Choroid plexus epithelial cell (primary cell): ENCODE data around the gene PON2.

ENCODE experiments used
- DNase-seq: peaks from one replicate; pipeline ENCODE4 v3.0.0-alpha.2; 2010; ENCODE audit warnings: low read depth
- H3K4me3 ChIP-seq: 2 replicates; pipeline ENCODE4 v1.5.1; 2011; ENCODE audit warnings: low read depth, mild to moderate bottlenecking, control low read depth, low read length, moderate library complexity
- TF ChIP-seq, protein P1 (sequence below): conservative IDR thresholded peaks from 2 replicates; pipeline ENCODE4 v1.5.1; 2011; ENCODE audit warnings: low read depth, mild to moderate bottlenecking, control low read depth, inconsistent platforms, low read length, moderate library complexity

Gene PON2

DNA sequence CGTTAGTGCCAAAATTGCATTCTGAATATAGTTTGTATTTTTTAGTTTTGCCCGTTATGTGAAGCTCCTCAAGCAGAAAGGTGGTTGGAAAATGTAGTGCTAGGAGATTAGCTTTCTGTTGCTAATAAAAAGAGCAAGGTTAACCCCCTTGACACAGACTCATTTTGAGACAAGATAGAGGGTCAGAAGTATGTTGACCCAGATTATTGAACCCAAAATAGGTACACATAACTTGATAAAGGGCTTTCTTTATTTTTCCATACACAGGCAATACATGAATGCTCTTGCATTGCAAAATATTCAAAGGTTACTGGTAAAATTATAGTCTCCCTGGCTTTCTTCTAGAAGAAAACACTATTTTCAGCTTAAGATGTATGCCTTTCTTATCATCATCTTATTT, 10.0 kb upstream of the PON2 start:
- no peak overlapping the region for H3K4me3 ChIP-seq
- TF ChIP-seq, protein P1, sequence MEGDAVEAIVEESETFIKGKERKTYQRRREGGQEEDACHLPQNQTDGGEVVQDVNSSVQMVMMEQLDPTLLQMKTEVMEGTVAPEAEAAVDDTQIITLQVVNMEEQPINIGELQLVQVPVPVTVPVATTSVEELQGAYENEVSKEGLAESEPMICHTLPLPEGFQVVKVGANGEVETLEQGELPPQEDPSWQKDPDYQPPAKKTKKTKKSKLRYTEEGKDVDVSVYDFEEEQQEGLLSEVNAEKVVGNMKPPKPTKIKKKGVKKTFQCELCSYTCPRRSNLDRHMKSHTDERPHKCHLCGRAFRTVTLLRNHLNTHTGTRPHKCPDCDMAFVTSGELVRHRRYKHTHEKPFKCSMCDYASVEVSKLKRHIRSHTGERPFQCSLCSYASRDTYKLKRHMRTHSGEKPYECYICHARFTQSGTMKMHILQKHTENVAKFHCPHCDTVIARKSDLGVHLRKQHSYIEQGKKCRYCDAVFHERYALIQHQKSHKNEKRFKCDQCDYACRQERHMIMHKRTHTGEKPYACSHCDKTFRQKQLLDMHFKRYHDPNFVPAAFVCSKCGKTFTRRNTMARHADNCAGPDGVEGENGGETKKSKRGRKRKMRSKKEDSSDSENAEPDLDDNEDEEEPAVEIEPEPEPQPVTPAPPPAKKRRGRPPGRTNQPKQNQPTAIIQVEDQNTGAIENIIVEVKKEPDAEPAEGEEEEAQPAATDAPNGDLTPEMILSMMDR: no peak
- DNase-seq: no peak

DNA sequence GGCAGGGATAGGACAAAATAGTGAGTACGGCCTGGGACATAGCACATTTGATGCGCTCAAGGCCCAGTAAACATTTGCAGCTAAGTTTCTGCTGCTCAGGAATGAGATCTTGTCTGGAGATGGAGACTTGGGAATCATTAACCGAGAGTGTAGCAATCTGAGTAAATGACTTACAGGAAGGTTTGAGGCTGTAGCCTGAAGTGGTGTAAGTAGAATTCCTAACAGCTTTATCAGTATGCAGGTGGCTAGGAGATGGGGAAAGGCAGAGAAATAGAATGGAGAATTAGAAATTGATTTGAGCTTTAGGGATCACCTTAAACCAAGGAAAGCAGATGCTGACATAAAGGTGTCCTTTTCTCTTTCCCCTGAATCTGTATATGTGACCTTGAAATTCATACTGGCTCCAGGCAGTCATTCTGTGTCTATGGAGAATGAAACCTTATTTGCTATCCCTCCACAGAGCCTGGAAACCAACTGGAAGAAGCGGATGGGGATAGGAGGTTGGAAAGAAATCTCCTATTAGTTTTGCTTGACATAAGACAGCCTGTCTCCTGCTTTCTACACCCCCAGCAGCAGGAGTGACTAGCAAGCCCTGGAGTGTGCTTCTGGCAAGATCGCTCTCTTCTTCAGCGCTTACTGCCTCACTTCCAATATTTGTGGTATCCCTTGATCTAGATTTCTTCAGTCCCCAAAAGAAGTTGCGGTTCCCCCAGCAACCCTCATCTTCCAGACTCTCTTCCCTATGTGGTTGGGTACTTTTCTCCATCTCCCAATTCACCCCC, 6.4 kb upstream of the PON2 start:
- TF ChIP-seq, protein P1: no peak
- DNase-seq: no peak
- no peak overlapping the region for H3K4me3 ChIP-seq

GRCh38 chr7:95440394-95441038, 5.7 kb upstream of the PON2 start:
- DNase-seq: no peak
- TF ChIP-seq, protein P1: no peak
- no peak overlapping the region for H3K4me3 ChIP-seq

DNA sequence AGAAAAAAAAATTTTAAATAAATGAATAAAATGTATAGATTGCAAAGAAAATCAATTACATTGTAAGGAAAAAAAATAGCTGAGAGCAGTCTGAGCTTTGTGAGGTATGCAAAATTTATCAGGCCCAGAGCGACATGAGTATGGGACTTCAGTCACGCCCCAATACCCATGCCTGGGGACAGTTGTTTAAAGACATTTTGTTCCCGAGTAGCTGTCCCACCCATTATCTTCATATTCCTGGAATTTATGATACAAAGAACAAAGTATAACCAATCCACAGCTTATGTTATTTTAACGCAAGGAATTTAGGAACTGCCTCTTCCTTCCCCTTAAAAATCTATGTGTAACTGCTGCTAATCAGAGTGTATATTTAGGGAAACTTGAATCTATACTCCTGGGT, 1.6 kb upstream of the PON2 start:
- TF ChIP-seq, protein P1: no peak
- H3K4me3 ChIP-seq: no peak overlapping the region
- no peak for DNase-seq

GRCh38 chr7:95435422-95435780, 573 bp upstream of the PON2 start:
- no peak for DNase-seq
- peak overlapping the region; percentile 79 for H3K4me3 ChIP-seq
- TF ChIP-seq, protein P1: no peak

DNA sequence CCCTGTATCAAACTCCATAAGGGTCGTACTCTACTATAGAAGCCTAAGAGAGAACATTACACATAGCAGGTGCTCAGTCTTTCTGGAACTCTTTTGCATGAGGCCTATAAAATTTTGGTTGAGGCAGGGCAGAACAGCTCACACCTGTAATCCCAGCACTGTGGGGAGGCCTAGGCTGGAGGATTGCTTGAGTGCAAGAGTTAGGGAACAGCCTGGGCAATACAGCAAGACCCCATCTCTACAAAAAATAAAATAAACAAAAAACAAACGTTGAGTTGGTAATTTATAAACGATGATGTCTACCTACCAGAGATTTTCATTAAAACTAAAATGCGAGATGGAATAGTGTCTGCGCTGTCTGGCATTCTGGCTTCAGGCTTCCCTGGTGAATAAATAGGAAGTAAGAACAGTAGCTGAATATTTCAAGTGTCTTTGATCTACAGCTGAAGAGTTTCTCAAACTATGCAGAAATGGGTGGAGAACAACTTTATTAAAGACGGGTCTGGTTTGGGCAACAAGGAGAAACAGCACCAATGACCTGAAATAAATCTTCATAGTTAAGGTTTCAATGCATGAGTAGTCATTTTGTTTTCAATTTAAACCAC, 774 bp downstream of the PON2 start:
- TF ChIP-seq, protein P1: no peak
- peak overlapping the region; percentile 79 for H3K4me3 ChIP-seq
- no peak for DNase-seq

DNA sequence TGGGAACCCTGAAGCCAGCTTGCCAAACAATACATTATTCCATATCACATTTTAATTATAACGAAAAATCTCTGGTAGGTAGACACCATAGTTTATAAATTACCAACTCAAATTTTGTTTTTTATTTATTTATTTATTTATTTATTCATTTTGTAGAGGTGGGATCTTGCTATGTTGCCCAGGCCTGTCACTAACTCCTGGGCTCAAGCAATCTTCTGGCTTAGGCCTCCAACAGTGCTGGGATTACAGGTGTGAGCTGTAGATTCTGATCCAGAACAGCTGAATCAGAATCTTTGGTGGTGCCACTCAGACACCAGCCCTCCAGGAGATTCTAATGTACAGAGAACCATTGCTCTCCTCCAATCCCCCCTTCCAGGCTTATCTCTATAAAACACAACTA, 1.7 kb downstream of the PON2 start:
- H3K4me3 ChIP-seq: no peak overlapping the region
- TF ChIP-seq, protein P1: no peak
- no peak for DNase-seq
